GM19324 (cell line): ENCODE data around the gene CYP1A1.
A peak's percentile ranks its signal among the peaks of the same experiment; 100 is the strongest.
"Not testable (repeated sequence)": the region's sequence is repeated elsewhere in the genome, so short reads cannot be mapped to it uniquely, and the experiment has no call there.

ENCODE experiments used
- ATAC-seq: cut with Tn5 transposase; IDR thresholded peaks from one replicate; pipeline ENCODE4 v1.9.1; 2021; ENCODE audit warnings: mild to moderate bottlenecking, moderate library complexity; ENCODE audit not compliant: unreplicated experiment, low FRiP score

CYP1A1 gene

GRCh38 chr15:74738239-74738638 is 12.9 kb upstream of the CYP1A1 start:
- not testable (repeated sequence) for ATAC-seq

DNA sequence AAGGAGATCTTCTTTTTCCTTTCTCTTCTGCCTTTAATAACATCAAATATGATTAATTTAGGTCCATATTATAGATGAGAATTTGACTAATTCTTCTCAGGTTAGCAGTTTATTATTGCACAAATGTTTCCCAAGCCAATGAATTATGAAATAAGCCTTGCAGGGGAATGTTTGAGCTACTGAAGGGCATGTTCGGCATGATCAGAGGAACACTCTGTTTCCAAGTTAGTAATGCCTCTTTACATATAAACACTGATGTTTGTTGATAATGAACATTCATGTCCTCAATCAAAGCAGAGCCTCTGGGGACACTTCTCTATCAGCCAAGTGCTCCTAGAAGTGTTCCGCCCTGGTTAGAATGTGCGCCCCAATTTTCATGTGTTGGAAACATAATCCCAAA is 10.0 kb upstream of the CYP1A1 start:
- ATAC-seq = no peak

- ATAC-seq = no peak
Measured at GRCh38 chr15:74733269-74733668, 7.9 kb upstream of the CYP1A1 start.

GRCh38 chr15:74732846-74733245 is 7.5 kb upstream of the CYP1A1 start:
- ATAC-seq = no peak

DNA sequence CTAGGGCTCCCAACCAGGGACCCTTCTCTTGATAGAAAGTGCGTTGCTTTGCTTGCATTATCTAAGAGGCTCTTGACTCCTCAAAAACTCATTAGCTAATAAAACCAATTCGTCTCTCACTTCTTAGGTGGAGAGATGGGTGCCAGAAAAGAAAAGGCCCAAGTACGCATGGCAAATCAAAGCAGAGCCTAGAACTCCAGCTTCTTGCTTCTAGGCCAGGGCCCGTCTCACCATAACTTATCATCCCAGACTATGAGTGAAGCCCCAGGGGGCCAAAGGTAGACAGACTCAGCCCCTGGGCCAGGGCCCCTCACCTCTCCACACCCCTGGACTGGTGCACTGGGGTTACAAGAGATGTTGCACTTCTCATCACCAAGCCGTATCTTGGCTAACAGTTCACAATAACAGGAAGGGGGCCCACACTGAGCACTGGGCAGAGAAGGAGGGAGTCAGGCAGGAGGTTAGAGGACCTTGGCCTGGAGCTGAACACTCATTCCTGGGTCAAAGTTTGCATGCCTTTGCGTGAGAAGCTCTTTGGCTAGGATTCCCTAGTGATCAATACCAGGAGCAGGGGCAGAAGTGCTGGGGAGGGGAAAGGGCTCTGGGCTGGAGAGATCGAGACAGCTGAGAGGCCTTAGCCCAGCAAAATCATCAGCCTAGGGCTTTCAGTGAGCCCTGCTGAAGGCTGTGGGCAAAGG is 5.4 kb upstream of the CYP1A1 start:
- ATAC-seq = no peak

DNA sequence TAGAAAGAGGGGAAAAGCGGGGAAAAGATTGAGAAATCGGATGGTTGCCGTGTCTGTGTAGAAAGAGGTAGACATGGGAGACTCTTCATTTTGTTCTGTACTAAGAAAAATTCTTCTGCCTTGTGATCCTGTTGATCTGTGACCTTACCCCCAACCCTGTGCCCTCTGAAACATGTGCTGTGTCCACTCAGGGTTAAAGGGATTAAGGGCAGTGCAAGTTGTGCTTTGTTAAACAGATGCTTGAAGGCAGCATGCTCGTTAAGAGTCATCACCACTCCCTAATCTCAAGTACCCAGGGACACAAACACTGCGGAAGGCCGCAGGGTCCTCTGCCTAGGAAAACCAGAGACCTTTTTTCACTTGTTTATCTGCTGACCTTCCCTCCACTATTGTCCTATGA is 4.0 kb upstream of the CYP1A1 start:
- ATAC-seq = not testable (repeated sequence)

DNA sequence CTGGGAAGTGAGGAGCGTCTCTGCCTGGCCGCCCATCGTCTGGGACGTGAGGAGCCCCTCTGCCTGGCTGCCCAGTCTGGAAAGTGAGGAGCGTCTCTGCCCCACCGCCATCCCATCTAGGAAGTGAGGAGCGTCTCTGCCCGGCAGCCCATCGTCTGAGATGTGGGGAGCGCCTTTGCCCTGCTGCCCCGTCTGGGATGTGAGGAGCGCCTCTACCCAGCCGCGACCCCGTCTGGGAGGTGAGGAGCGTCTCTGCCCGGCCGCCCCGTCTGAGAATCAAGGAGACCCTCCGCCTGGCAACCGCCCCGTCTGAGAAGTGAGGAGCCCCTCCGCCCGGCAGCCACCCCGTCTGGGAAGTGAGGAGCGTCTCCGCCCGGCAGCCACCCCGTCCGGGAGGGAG is 3.4 kb upstream of the CYP1A1 start:
- ATAC-seq = not testable (repeated sequence)

GRCh38 chr15:74727727-74728126 is 2.4 kb upstream of the CYP1A1 start:
- ATAC-seq = no peak

GRCh38 chr15:74726774-74727164 is 1.4 kb upstream of the CYP1A1 start:
- ATAC-seq = no peak

GRCh38 chr15:74725845-74726773 is 781 bp upstream of the CYP1A1 start:
- ATAC-seq = peak; percentile 33

DNA sequence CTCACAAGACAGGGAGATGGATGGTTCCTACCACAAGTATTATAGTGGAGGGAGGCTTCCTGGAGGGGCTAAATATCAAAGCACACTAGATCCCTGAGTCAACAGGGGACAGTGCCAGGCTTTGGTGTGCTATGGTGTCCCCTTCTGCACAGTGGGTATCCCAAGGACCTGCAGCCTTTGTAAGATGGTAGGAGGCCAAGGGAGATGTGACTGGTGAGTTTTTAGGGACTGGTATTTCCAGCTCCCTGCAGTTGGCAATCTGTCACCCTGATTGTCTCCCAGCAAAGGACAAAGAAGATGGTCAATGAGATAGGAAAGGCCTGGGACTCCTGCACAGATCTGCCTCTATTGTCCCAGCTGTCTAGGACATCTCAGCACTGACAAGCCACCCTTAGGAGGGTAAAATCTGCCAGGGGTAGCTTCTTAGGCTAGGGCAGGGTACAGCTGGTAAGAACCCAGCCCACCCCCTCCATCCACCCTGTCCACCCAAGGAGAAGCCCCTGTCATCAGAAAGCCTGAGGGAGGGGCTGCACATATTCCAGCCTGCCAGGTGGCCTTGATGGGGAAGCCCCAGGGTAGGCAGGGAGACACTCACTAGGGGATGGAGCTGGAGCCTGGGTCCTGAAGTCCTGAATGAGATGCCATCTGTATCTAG is 631 bp downstream of the CYP1A1 start:
- ATAC-seq = no peak

- ATAC-seq = no peak
Measured at GRCh38 chr15:74723754-74724334, 1.5 kb downstream of the CYP1A1 start.

DNA sequence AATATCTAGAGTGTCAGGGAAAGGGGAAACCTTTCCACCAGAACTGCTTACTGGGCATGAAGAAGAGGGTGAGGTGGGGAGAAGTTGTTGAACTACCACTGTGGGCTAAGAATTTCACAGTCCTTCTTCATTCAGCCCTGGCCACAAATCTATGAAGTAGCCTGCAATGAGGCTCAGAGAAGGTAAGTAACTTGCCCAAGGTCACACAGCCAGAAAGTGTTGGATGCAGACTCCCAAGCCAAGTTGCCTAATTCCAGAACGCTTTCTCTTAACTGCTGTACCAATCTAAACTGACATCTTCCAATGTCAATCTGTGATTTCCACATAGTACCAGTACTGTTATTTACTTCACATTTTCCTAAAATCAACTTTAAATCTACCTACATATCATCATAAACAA is 2.1 kb downstream of the CYP1A1 start:
- no peak for ATAC-seq

- ATAC-seq = no peak
Measured at GRCh38 chr15:74722591-74722990, 2.7 kb downstream of the CYP1A1 start.

DNA sequence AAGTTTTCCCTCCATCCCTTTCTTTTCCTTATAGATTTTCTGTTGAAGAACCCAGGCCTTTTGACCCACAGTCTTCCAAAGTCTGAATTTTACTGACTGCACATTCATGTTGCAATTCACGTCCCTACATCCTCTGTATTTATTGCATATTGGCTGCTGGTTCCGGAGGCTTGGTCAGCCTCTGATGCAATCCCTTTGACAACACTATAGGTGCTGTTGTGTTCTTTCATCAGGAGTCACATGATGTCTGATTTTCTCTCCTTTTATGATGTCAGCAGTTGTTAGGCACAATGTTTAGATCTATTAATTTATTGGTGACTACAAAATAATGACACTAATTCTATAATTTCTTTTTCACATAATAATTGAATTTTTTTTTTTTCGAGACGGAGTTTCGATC is 8.7 kb downstream of the CYP1A1 start:
- ATAC-seq = no peak

DNA sequence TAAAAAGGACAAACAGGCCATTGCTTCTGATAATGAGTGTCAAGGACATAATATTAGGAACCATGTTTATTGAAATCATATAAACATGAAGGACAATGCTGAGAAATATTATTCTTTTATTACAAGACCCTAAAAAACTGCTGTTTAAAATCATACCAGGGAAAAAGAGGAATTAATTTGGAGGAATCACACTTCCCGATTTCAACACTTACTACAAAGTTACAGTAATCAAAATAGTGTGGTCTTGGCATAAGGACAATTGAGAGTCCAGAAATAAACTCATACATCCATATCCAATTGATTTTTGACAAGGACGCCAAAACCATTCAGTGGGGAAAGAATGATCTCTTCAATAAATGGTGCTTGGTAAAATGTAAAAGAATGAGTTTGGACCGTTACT is 13.0 kb downstream of the CYP1A1 start:
- no peak for ATAC-seq

DNA sequence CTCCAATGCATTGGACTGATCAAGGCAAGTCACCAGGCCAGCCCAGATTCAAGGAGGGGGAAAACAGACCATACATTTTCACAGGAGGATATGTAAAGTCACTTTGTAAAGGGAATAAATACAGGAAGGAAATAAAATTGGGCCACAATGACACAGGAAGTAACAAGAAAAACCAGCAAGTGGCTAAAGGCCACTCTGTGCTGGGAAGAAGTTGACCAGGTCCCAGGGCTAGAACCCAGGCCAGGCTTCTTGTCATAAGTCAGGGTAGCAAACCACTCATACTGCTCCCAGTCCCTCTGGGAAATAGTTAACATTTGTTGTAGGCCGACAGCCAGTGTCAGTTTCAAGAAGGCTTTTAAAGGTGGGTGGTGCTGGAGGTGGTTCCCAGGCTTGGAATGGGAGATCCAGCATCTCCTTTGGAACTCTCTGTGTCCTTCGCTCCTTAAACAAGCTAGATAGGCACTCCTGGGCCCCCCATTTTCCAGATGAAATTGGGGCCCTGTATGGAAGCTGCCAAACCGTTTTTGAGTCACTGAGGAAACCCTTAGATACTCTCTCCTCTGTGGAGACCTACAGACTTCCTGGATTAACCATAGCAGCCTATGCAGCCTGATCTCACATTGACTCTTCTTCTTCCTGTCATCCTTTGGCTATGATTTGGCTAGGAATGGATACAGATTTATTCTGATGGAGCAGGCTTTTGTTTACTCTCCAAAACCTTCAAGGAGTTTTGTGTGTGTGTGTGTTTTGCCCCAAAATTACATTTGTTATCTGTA is 14.8 kb downstream of the CYP1A1 start:
- no peak for ATAC-seq

GRCh38 chr15:74709892-74710291 is 15.4 kb downstream of the CYP1A1 start:
- ATAC-seq = no peak

DNA sequence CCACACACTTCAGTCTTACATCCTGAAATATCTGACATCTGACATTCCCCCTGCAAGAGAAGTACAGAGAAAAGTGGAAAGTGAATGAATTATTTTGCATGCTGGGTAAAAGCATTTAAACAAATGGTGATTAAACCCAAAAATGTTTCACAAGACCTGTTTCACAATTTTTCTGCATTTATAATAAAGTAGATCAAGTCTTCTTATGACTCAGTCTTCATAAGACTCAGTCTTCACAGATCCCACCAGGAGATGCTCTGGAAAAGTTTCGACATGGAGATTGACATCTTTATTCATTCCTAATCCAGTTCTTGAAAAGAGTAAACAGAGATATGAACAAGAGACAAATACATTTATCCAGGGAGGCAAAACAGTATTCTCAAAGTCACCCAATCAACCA is 16.3 kb downstream of the CYP1A1 start:
- ATAC-seq = no peak

- ATAC-seq = no peak
Measured at GRCh38 chr15:74696808-74697207, 28.5 kb downstream of the CYP1A1 start.
